ENCODE measurements around the gene PRDM15. TPM values are rescaled to one million over a fixed set of nuclear protein-coding genes. Genes with fewer than 3 reads are reported as not detected.

PRDM15 gene
- polyA plus RNA-seq, 3 donors from 2014 or later = 1.3 to 3.5 TPM; not detected in 1

DNA sequence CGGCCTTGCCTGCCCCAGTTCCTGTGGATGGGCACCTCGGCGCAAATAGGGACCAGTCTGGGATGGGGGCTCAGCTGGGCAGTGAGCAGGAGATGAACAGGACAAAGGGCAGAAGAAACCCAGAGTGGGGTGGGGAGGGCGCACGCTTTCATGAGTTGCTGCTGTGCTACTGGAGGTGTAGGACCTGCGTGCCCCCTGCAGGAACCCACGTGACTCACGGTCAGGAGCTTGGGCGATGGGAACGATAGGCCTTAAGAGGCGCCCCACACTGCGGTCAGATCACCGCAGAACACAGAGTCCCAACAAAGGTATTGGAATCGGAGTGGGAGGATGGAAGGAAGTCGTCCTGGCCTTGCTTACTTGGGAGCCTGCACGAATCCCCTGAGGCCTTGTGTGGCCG lies 17.2 kb downstream of the PRDM15 start:
- no peak for DNase-seq
- Mint-ChIP-seq H3K27ac (no peak overlapping the region), H3K9me3 (no peaks in the 10 kb centered on the region), H3K4me1 (peaks cover 17 to 25% of the 10 kb centered on the region in 2 donors), H3K27me3 (ENCODE audit: low read depth in 3 of 3) (peaks cover 0 to 1% (median 0%) of the 10 kb centered on the region in 3 donors), H3K36me3 (peaks cover 4 to 5% (median 5%) of the 10 kb centered on the region in 3 donors), H3K4me3 (no peak overlapping the region)

DNA sequence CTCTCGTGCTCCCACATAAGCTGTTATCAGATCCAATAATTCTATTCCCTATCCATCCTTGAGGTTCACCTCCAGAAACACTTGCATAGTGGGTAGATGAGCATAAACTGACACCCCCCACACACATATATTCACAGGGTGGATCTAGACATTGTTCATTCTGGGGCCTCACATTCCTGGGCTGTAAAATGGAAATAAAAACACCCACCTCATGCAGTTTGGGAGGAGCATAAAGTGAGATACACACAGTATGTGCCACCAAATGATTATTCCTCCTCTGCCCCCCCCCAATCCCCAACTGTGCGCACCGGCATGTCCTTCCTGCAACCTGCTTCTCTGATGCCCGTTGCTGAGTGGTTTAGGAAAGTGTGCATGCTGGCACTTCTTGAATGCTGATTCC lies 17.9 kb downstream of the PRDM15 start:
- Mint-ChIP-seq H3K36me3 (peaks cover 9 to 10% (median 9%) of the 10 kb centered on the region in 3 donors), H3K9me3 (no peaks in the 10 kb centered on the region), H3K27ac (no peak overlapping the region), H3K4me3 (no peak overlapping the region), H3K27me3 (ENCODE audit: low read depth in 3 of 3) (peaks cover 0 to 1% (median 0%) of the 10 kb centered on the region in 3 donors), H3K4me1 (peaks cover 17 to 21% of the 10 kb centered on the region in 2 donors)
- no peak for DNase-seq

DNA sequence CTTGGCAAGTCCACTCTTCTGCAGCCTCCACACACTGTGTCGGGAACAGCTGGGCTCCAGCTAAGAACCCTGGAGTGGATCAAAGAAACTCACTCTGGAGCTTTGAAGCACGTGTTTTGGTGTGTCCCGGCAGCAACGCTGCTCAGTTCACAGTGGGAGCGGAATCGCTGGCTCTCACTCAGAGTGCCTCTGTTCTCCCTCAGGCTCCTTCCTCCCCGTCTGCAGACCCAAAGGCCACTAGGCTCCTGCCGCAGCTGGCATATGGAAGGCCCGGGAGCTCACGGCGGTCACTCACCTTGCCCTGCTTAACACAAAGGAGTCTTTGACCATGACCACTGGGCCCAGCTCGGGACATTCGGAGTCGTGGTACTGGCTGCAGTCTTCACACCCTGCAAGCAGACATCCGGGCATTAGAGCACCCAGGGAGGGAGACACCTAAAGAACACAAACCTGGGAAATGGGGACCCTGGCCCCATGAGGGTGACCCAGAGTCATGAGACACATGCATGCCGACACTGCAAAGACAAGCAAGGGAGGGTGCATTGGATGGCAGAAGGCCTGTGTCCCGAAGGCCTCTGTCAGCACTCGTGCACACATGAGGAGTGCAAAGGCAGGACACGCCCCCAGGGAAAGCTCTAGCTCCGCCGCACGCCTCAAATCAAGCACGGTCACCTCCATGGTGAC lies 19.7 kb downstream of the PRDM15 start:
- Mint-ChIP-seq H3K36me3 (peaks cover 11 to 16% (median 13%) of the 10 kb centered on the region in 3 donors), H3K9me3 (no peaks in the 10 kb centered on the region), H3K4me1 (peaks cover 6% of the 10 kb centered on the region in 2 donors), H3K27ac (no peak overlapping the region), H3K27me3 (ENCODE audit: low read depth in 3 of 3) (peaks cover 0 to 1% (median 0%) of the 10 kb centered on the region in 3 donors), H3K4me3 (no peak overlapping the region)
- DNase-seq = no peak

DNA sequence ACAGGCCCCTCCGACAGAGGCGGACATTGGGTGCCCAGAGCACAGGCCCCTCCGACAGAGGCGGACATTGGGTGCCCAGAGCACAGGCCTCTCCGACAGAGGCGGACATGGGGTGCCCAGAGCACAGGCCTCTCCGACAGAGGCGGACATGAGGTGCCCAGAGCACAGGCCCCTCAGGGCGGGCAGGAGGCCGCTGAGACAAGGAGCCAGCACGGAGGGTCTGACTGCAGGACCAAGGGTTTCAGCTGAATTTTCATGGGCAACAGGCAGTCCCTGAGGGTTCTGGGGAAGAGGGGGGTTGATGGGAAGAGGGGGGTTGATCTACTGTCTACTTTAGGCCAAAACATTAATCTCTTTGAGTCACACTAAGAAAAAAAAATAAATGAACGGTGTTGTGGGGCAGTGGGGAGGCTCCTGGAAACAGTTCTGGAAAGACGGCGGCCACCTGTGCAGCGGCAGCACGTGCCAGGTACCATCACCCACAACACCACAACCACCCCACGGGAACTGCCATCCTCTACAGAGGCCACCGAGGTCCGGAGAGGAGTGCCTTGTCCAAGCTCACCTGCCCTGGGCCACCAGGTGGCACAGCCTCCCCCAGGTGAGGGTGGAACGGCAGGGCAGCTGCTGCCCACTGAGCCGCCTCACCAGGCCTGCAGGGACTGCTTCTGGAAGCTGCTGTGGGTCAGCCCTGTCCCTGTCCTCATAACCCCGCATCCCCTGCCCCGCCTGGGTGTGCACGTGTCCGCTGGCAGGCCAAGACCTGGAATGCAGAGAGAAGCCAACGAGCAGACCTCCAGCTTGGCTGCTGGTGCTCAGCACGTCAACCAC lies 20.5 kb downstream of the PRDM15 start:
- peaks cover 6% of the 10 kb centered on the region in 2 donors for H3K4me1 Mint-ChIP-seq
- H3K27me3 Mint-ChIP-seq (ENCODE audit: low read depth in 3 of 3) = peaks cover 0 to 1% (median 0%) of the 10 kb centered on the region in 3 donors
- H3K4me3 Mint-ChIP-seq = no peak overlapping the region
- H3K36me3 Mint-ChIP-seq = peaks cover 16 to 22% (median 16%) of the 10 kb centered on the region in 3 donors
- H3K27ac Mint-ChIP-seq = no peak overlapping the region
- DNase-seq = no peak
- no peaks in the 10 kb centered on the region for H3K9me3 Mint-ChIP-seq

DNA sequence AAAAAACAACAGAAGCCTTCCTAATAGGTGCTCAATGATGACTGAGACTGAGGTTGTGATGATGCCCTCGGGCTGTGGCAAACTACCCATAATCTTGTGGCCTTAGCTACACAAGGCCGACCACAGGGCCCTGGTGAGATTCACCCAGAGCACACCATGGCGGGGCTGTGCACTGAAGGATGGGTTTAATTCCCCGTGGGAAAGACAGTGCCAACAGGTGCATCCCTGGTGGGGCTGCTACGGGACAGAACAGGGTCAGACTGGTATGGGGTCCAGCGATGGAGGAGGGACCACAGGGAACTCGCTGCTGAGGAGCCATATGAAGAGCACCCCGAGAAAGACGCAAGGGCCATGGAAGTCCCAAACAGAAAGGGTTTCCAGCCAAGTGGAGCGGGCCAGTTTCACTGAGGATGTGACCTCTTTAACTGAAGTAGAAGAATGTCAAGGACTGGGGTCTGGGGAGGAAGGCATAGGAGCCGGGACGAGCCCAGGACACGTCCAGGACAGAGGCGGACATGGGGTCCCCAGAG lies 21.3 kb downstream of the PRDM15 start:
- H3K27ac Mint-ChIP-seq = no peak overlapping the region
- peaks cover 23 to 29% (median 24%) of the 10 kb centered on the region in 3 donors for H3K36me3 Mint-ChIP-seq
- no peak for DNase-seq
- peaks cover 0 to 1% (median 0%) of the 10 kb centered on the region in 3 donors for H3K27me3 Mint-ChIP-seq (ENCODE audit: low read depth in 3 of 3)
- no peaks in the 10 kb centered on the region for H3K9me3 Mint-ChIP-seq
- no peak overlapping the region for H3K4me3 Mint-ChIP-seq
- peaks cover 0 to 2% of the 10 kb centered on the region in 2 donors for H3K4me1 Mint-ChIP-seq

DNA sequence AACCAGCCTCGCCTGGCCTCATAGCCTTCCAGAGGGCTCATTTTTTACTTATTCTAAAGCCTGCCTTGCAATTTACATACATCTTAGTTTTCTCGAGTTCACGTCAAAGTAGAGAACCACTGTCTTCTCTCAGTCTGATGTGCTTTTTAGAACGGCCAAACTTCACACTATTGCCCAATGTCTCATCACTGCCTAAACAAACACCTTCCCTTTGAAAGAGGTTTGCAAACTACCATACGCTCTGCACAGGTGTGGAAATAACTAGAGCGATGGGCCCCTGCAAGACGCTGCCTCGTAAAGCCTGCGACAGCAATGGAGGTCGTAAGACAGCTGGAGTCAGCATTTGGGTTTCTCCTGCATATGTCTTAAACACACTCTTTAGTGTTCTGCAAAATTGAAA lies 22.6 kb downstream of the PRDM15 start:
- H3K4me1 Mint-ChIP-seq = peaks cover 0 to 2% of the 10 kb centered on the region in 2 donors
- no peak for DNase-seq
- no peaks in the 10 kb centered on the region for H3K9me3 Mint-ChIP-seq
- no peak overlapping the region for H3K4me3 Mint-ChIP-seq
- peaks cover 0 to 1% (median under 1%) of the 10 kb centered on the region in 3 donors for H3K27me3 Mint-ChIP-seq (ENCODE audit: low read depth in 3 of 3)
- H3K36me3 Mint-ChIP-seq = peaks cover 24 to 32% (median 26%) of the 10 kb centered on the region in 3 donors
- H3K27ac Mint-ChIP-seq = no peak overlapping the region

DNA sequence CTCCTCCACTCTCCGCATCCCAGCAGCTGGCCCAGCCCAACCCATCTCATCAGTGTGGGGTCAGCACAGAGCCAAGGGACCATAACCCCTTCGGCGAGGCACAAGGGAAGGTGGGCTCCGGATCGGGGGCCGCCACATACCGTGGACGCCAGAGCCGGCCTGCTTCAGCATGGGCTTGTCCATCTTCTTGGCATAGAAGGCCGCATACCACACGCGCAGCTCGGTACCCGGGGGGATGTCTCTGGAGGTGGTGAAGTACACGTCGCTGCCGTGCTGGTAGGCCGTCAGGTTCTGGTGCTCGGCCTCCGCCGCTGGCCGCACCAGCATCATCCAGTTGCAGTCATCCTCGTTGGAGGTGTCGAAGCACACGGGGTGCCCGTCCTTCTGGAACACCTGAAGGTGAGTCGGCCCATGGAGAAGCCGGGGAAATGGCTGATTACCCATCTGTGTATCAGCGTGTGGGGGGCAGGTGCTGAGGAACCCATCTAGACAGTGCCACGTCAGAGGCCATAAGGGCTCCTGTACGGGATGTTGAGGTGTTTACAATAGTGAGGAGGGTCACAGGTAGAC lies 24.6 kb downstream of the PRDM15 start:
- Mint-ChIP-seq H3K27me3 (ENCODE audit: low read depth in 3 of 3) (peaks cover 0 to 1% (median 1%) of the 10 kb centered on the region in 3 donors), H3K36me3 (peaks cover 24 to 37% (median 26%) of the 10 kb centered on the region in 3 donors), H3K4me1 (peaks cover 0 to 2% of the 10 kb centered on the region in 2 donors), H3K27ac (no peak overlapping the region), H3K9me3 (no peaks in the 10 kb centered on the region), H3K4me3 (no peak overlapping the region)
- no peak for DNase-seq

DNA sequence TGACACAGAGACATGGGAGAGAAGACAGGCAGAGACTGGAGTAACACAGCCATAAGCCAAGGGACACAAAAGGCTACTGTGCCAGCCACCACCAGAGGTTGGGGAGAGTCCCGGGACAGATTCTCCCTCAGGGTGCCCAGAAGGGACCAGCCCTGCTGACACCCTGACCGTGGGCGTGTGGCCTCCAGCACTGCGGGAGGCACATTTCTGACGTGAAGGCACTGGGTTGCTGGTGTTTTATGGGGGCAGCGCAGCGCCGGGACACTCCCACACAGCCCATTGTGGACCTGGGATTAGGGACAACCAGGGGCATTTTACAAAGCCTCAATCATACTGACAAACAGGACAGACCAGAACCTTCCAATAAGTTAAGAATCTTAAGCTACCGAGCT lies 26.2 kb downstream of the PRDM15 start:
- Mint-ChIP-seq H3K36me3 (peaks cover 24 to 41% (median 26%) of the 10 kb centered on the region in 3 donors), H3K27ac (peak overlapping the region in 1 of 6 donors; percentile 18), H3K4me3 (no peak overlapping the region), H3K9me3 (no peaks in the 10 kb centered on the region), H3K4me1 (peaks cover 0 to 2% of the 10 kb centered on the region in 2 donors), H3K27me3 (ENCODE audit: low read depth in 3 of 3) (peaks cover 0 to 1% (median under 1%) of the 10 kb centered on the region in 3 donors)
- DNase-seq = no peak

DNA sequence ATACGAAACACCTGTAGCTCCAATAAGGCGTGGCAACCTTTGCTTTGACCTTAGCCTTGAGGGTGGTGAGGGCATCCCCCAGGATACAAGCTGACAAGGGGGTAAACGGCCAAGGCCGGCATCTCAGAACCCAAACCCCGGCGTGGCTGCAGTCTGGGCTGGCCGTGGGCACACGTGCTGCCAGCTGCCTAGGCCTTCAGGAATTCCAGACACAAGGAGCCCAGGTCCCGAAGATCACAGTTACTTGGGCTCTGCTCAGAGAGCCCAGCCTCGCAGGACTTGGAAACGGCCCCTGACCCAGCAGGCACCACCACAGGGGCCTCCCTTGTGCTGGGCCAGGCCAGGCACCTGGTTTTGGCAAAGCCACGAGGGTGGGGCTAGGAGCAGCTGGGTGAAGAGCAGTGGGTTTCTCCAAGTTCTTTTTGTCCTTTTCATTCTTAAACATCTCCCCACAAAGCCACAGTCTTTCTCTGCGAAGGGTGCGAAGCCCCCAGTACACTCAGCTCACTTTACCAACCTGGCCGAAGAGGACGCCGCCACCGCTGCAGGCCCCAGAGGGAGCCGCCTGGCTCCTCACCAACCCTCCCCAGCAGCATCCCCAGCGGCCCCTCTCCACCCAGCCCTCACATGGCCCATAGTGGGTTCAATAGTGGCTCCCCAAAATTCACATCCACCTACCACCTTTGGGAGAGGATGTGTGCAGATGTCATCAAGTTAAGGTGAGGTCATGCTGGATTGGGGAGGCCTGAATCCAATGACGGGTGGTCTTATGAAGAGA lies 26.8 kb downstream of the PRDM15 start:
- Mint-ChIP-seq H3K4me1 (peaks cover 0 to 2% of the 10 kb centered on the region in 2 donors), H3K9me3 (no peaks in the 10 kb centered on the region), H3K27me3 (ENCODE audit: low read depth in 3 of 3) (peaks cover 0 to 1% (median 0%) of the 10 kb centered on the region in 3 donors), H3K36me3 (peaks cover 23 to 37% (median 23%) of the 10 kb centered on the region in 3 donors), H3K27ac (peak overlapping the region in 1 of 6 donors; percentile 18), H3K4me3 (no peak overlapping the region)
- DNase-seq = no peak

DNA sequence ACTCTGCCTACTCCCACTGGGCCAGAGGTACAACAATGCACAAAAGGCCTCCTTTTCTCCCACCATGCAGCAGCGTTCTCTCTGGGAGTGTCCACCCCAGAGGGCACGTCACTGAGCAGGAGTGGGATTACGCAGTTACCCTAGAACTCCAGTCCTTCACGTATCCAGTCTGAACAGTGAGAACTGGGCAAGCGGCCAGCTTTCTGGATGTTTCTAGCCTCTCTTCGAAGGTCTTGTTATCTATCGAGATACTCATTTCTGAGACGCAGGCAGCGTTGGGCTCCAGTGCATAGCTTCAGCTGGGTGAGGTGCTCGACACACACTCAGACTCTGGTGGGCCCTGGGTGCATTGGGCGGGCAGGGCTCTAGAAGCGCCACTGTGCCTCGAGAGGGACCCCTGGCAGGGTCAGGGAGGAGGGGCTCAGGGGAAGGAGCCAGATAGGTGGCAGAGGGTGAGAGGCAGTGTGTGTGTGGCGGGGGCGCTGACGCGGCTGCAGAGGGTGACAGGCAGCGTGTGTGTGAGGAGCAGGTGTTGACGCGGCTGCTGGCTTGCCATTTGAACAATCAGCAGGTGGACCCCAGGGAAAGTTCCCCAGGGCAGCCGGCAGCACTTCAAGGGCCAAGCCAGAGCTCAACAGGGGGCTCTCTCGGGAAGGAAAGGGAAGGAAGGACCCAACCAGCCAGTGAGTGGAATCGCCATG lies 27.9 kb downstream of the PRDM15 start:
- Mint-ChIP-seq H3K4me3 (no peak overlapping the region), H3K27me3 (ENCODE audit: low read depth in 3 of 3) (peaks cover 0 to 1% (median 0%) of the 10 kb centered on the region in 3 donors), H3K4me1 (no peaks in the 10 kb centered on the region), H3K36me3 (peaks cover 15 to 32% (median 18%) of the 10 kb centered on the region in 3 donors), H3K27ac (no peak overlapping the region), H3K9me3 (no peaks in the 10 kb centered on the region)
- no peak for DNase-seq

DNA sequence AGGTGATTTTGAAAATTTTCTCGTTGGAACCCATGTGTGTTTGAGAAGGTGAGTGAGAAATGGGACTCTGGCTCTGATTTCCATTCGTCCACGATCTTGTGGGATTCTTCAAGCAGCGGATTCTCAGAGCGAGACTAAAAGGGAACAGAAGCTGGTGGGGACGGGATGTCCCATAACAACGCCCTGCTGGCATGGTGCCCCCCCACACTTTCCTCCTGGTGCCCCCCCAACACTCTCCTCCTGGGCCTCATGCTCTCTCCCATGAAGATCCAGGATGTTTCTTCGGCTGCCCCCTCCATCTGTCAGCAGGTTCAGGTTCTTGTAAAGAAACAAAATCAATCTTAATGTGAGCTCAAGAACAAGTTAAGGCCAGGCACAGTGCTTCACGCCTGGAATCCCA lies 29.1 kb downstream of the PRDM15 start:
- H3K27me3 Mint-ChIP-seq (ENCODE audit: low read depth in 3 of 3) = peaks cover 0 to 1% (median 0%) of the 10 kb centered on the region in 3 donors
- no peak overlapping the region for H3K4me3 Mint-ChIP-seq
- no peak overlapping the region for H3K27ac Mint-ChIP-seq
- H3K4me1 Mint-ChIP-seq = no peaks in the 10 kb centered on the region
- H3K9me3 Mint-ChIP-seq = no peaks in the 10 kb centered on the region
- peaks cover 14 to 35% (median 18%) of the 10 kb centered on the region in 3 donors for H3K36me3 Mint-ChIP-seq
- DNase-seq = no peak

DNA sequence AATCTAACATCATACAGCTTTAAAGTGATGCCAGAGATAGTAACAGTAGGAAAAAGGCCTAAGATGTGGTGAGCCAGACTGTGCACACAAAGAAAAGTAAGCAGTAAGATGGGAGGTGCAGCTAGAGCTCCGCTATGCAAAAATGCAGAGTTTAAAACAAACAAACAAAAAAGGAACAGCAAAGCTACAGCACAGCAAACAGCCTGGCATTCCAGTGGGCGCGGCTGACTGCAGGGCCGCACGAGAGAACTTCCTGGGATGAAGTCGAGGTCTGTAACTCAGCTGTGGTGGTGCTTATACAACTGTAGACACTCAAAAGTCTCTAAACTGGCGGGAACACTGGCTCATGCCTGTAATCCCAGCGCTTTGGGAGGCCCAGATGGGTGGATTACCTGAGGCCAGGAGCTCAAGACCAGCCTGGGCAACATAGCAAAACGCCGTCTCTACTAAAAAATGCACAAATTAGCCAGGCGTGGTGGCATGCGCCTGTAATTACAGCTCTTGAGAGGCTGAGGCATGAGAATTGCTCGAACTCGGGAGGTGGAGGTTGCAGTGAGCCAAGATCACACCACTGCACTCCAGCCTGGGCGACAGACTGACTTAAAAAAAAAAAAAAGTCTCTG lies 30.1 kb downstream of the PRDM15 start:
- H3K27me3 Mint-ChIP-seq (ENCODE audit: low read depth in 3 of 3) = peaks cover 0 to 1% (median 0%) of the 10 kb centered on the region in 3 donors
- no peaks in the 10 kb centered on the region for H3K9me3 Mint-ChIP-seq
- no peak overlapping the region for H3K27ac Mint-ChIP-seq
- H3K4me3 Mint-ChIP-seq = no peak overlapping the region
- no peaks in the 10 kb centered on the region for H3K4me1 Mint-ChIP-seq
- H3K36me3 Mint-ChIP-seq = peaks cover 10 to 29% (median 14%) of the 10 kb centered on the region in 3 donors
- no peak for DNase-seq
